Astrocyte of the spinal cord (primary cell): ENCODE results near the gene RAB7B.

Experiments used
- DNase-seq: peaks from one replicate; pipeline ENCODE4 v3.0.0; 2011; ENCODE audit warnings: low read depth, low spot score
- H3K4me3 ChIP-seq: 2 replicates; pipeline ENCODE4 v1.5.1; 2011; ENCODE audit warnings: low read depth, mild to moderate bottlenecking, low read length, moderate library complexity
- in situ Hi-C: cut with HindIII; loops from 2 replicates; pipeline ENCODE4 v1.10.0; 2017; ENCODE audit warnings: low sequenced_read_pairs
- TF ChIP-seq, protein P1 (sequence below): IDR thresholded peaks from 2 replicates; pipeline ENCODE4 v1.5.1; 2012; ENCODE audit warnings: low read depth, mild to moderate bottlenecking, low read length, inconsistent platforms

RAB7B gene

DNA sequence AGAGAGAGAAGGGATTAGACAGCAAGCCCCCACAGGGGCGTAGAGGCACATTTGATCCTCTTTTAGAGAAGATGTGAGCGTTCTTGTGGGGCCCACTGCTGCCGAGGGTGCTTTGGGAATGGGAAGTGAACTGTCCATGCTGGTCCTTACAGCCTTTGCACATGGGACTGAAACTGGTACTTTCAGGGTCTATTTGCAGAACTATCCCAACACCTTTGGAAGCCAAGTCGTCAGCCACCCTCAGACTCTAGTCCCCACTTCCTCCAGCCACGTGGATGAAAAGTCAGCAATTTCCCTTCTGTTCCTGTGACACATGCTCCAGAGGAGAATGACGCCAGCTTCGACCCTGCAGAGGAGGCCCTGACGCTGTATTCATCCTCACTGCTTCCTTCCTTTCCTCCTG is 2.6 kb upstream of the RAB7B start:
- in situ Hi-C loops, result no loop called here
- H3K4me3 ChIP-seq, result no peak overlapping the region
- TF ChIP-seq, protein P1, sequence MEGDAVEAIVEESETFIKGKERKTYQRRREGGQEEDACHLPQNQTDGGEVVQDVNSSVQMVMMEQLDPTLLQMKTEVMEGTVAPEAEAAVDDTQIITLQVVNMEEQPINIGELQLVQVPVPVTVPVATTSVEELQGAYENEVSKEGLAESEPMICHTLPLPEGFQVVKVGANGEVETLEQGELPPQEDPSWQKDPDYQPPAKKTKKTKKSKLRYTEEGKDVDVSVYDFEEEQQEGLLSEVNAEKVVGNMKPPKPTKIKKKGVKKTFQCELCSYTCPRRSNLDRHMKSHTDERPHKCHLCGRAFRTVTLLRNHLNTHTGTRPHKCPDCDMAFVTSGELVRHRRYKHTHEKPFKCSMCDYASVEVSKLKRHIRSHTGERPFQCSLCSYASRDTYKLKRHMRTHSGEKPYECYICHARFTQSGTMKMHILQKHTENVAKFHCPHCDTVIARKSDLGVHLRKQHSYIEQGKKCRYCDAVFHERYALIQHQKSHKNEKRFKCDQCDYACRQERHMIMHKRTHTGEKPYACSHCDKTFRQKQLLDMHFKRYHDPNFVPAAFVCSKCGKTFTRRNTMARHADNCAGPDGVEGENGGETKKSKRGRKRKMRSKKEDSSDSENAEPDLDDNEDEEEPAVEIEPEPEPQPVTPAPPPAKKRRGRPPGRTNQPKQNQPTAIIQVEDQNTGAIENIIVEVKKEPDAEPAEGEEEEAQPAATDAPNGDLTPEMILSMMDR, result no peak
- no peak for DNase-seq

DNA sequence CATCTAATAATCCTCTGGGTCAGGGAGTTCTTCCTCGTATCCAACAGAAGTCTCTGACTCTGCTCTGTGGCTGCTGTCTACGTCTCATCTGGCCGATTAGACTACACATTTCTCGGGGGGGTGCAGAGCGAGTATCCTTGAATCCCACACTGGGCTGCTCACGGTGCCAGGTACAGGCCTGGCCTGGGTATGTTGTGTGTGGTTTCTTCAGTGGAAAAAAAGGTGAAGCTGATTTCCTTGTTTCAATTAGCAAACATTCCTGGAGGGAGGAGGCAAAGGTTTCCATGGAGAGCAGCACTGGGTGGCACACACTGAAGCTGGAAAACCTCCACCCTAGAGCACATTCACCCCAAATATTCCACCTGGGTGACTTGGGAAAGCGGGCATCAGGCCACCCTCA is 2.0 kb upstream of the RAB7B start:
- no peak overlapping the region for H3K4me3 ChIP-seq
- TF ChIP-seq, protein P1, result no peak
- DNase-seq, result no peak
- in situ Hi-C loops, result no loop called here

DNA sequence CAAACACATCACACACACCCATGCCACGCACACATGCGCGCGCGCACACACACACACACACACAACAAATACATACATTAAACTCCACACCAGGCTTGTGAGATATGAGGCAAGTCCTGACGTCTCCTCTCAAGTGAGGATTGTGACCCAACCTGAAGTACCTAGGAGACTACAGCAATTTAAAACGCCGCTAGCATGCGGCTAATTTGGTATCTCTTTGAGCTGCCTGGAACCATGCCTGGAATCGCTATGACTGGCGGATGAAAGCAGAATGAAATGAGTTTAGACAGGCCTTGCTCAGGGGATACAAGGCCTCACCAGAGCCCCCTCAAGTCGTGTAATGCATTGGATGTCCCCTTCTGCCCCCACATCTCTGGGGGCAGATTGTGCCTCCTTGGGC is 1.6 kb upstream of the RAB7B start:
- in situ Hi-C loops, result no loop called here
- no peak overlapping the region for H3K4me3 ChIP-seq
- DNase-seq, result no peak
- TF ChIP-seq, protein P1, result no peak

DNA sequence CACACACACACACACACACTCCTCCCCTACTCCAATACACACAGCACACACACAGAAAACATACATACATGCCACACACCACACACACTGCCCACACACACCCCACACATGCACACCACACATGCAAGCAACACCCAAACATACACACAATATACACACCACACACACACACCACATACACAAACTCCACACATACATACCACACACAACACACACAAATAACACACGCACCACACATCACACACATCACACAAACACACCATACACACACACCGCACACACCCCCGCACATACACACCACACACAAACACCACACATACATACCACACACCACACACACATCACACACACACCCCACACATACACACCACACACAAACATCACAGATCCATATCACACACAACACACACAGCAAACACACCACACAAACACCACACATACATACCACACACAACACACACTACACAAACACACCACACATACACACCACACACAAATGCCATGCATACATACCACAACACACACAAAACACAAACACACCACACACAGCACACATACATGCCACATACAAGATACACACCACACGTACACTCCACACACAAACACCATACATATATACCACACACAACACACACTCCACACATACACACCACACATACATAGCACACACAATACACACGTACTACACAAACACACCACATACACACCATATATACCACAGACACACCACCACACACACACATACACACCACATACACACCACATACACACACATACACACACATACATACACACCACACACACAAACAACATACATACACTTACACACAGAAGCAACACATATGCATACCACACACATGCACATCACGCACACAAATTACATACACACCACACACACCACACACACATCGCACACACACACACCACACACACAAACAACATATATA is 932 bp upstream of the RAB7B start:
- in situ Hi-C loops, result no loop called here
- no peak for DNase-seq
- TF ChIP-seq, protein P1, result no peak
- H3K4me3 ChIP-seq, result no peak overlapping the region

DNA sequence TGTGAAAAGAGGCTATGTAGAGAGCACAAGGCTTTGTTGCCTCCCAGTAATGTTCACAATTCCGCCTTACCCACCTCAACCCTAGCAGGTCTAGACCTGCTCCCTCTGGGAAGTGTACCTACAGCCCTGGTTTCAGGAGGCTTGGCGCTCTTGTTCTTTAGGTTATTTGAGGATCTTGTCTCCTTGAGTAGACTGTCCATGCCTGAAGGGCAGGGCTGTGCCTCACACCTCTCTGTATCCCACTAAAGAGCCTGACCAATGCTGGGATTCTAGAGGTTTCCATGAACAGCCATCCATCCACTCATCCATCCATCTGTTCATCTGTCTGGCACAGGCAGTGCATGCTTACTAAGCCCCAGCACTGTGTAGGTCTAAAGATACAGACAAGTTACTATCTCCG is 1.0 kb downstream of the RAB7B start:
- TF ChIP-seq, protein P1, result no peak
- in situ Hi-C loops, result no loop called here
- H3K4me3 ChIP-seq, result no peak overlapping the region
- DNase-seq, result no peak

DNA sequence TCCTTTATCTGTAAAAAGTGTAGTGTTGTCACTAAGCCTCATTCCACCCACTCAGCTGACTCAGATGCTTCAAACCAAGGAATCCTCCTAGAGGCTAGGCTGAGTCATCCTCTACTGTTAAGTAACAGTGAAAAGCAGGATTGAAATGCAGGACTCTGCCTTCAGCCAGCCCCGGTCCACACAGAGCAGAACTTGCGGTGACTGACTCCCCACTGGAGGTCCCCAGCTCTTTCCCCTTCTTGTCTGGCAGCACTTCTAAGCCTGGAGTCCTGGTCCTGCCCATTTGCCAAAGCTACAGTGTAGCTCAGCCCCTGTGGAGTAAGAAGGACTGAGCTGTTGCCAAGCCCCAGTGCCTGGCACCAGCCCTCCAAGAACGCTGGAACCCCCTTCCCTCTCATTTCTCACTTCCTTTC is 1.7 kb downstream of the RAB7B start:
- TF ChIP-seq, protein P1, result no peak
- in situ Hi-C loops, result no loop called here
- H3K4me3 ChIP-seq, result no peak overlapping the region
- peak; percentile 92 for DNase-seq
